ENCODE results near the gene THBS3. TPM values are rescaled to one million over a fixed set of nuclear protein-coding genes. Genes with fewer than 3 reads are reported as not detected.

The THBS3 gene
- total and polyA plus RNA-seq, 2 of the 13 experiments (the other 11 are each of a cell fraction or from before 2014, with no cell fraction given) = 0.86 to 3.6 TPM

- no peak for FAIRE-seq
- intact Hi-C loops (cut with micrococcal nuclease; ENCODE audit: unreplicated experiment) = no loop called here
- H3K4me2 ChIP-seq (ENCODE audit: low read depth, low read length) = no peak overlapping the region
Measured at GRCh38 chr1:155196893-155197638, 10.6 kb downstream of the THBS3 start.

More at GRCh38 chr1:155196893-155197638, 10.6 kb downstream of the THBS3 start:
- H2AFZ ChIP-seq (ENCODE audit: low read length) = no peak overlapping the region
- H4K20me1 ChIP-seq (ENCODE audit: insufficient read depth, low read length) = no peaks in the 10 kb centered on the region
- POLR2A ChIA-PET = no interaction called here
- 60% methylated on average over 8 of the region's 20 CpGs for WGBS (ENCODE audit: low lambda C conversion rate)
- no peaks in the 10 kb centered on the region for H3K9me3 ChIP-seq (ENCODE audit: low read length)
- peaks cover 27% of the 10 kb centered on the region for H3K4me1 ChIP-seq (ENCODE audit: insufficient read depth, low read length)
- no peak overlapping the region for H3K9ac ChIP-seq (ENCODE audit: insufficient read depth, low read depth, low read length)
- CTCF ChIA-PET (ENCODE audit: low intra/inter-chr PET ratio, low total read pairs) = no interaction called here
- no TSS peak for BruUV-seq (replicated peaks)
- TF ChIP-seq ZSCAN9 (CRISPR knock-in tag; IDR thresholded peaks at IDR 0.05; ENCODE audit: borderline replicate concordance) (no peak), NFYC (CRISPR knock-in tag; IDR thresholded peaks at IDR 0.05) (no peak), HNF4A (CRISPR knock-in tag; IDR thresholded peaks at IDR 0.05) (no peak), POGK (CRISPR knock-in tag; conservative IDR thresholded peaks at IDR 0.05) (no peak), FOXP1 (IDR thresholded peaks at IDR 0.05) (no peak), FOXP1 (CRISPR knock-in tag; IDR thresholded peaks at IDR 0.05) (no peak), SSRP1 (CRISPR knock-in tag; IDR thresholded peaks at IDR 0.05) (no peak), HNRNPK (IDR thresholded peaks at IDR 0.05; ENCODE audit: low read depth, low read length, poor library complexity, severe bottlenecking) (no peak)
- H3K79me2 ChIP-seq (ENCODE audit: insufficient read depth, low read length) = no peaks in the 10 kb centered on the region
- no peaks in the 10 kb centered on the region for H3K36me3 ChIP-seq (replicated peaks in 1 of 2; ENCODE audit: control insufficient read depth in 1 of 2, insufficient read depth in 2 of 2, low read length in 2 of 2)
- H3K27ac ChIP-seq (ENCODE audit: extremely low read length, insufficient read depth, low read length) = no peak overlapping the region
- DNase-seq (ENCODE audit: low spot score) = no peak
- H3K4me3 ChIP-seq (replicated peaks in 1 of 3; ENCODE audit: insufficient read depth in 1 of 3, low read depth in 2 of 3, low read length in 3 of 3) = no peak overlapping the region
- peaks cover 0 to 54% of the 10 kb centered on the region in 2 experiments; a peak in 4 of 5 replicates for H3K27me3 ChIP-seq (ENCODE audit: control insufficient read depth in 1 of 2, insufficient read depth in 2 of 2, low read length in 2 of 2)
- in situ Hi-C loops (cut with HindIII; ENCODE audit: extremely low pct_ligation_motif_present, low pct_unique_long_range_greater_than_20kb) = no loop called here
- ATAC-seq = no peak
